ENCODE results near the gene DDX17.
A peak's percentile ranks its signal among the peaks of the same experiment; 100 is the strongest.
"Not testable (repeated sequence)": the region's sequence is repeated elsewhere in the genome, so short reads cannot be mapped to it uniquely, and the experiment has no call there.

DDX17 gene

GRCh38 chr22:38494498-38494897, 11.6 kb downstream of the DDX17 start:
- no peak for DNase-seq (ENCODE audit: insufficient read length, low spot score)

GRCh38 chr22:38491707-38492348, 14.3 kb downstream of the DDX17 start:
- no peak for DNase-seq (ENCODE audit: insufficient read length, low spot score)
- FAIRE-seq: no peak

More at GRCh38 chr22:38494498-38494897, 11.6 kb downstream of the DDX17 start:
- FAIRE-seq: no peak

GRCh38 chr22:38490915-38491314, 15.2 kb downstream of the DDX17 start:
- DNase-seq (ENCODE audit: insufficient read length, low spot score) (no peak), FAIRE-seq (no peak)

GRCh38 chr22:38490475-38490874, 15.6 kb downstream of the DDX17 start:
- DNase-seq (ENCODE audit: insufficient read length, low spot score): no peak
- FAIRE-seq: no peak

GRCh38 chr22:38489561-38490145, 16.5 kb downstream of the DDX17 start:
- no peak for FAIRE-seq

GRCh38 chr22:38489142-38489541, 17.0 kb downstream of the DDX17 start:
- no peak for FAIRE-seq
- DNase-seq (ENCODE audit: insufficient read length, low spot score): no peak

More at GRCh38 chr22:38489561-38490145, 16.5 kb downstream of the DDX17 start:
- no peak for DNase-seq (ENCODE audit: insufficient read length, low spot score)

- FAIRE-seq: no peak
- DNase-seq (ENCODE audit: insufficient read length, low spot score): no peak
These were observed 18.2 kb downstream of the DDX17 start for GRCh38 chr22:38487946-38488345.

- DNase-seq (ENCODE audit: insufficient read length, low spot score): no peak
- no peak for FAIRE-seq
These were observed 20.3 kb downstream of the DDX17 start for GRCh38 chr22:38485783-38486182.

- FAIRE-seq (no peak), DNase-seq (ENCODE audit: insufficient read length, low spot score) (no peak)
These were observed 21.9 kb downstream of the DDX17 start for GRCh38 chr22:38484244-38484643.

- DNase-seq (ENCODE audit: insufficient read length, low spot score): no peak
- FAIRE-seq: peak; percentile 35
These were observed 23.3 kb downstream of the DDX17 start for GRCh38 chr22:38482662-38483308.

GRCh38 chr22:38481871-38482332, 24.2 kb downstream of the DDX17 start:
- FAIRE-seq (no peak), DNase-seq (ENCODE audit: insufficient read length, low spot score) (no peak)

GRCh38 chr22:38481162-38481870, 24.8 kb downstream of the DDX17 start:
- FAIRE-seq (no peak), DNase-seq (ENCODE audit: insufficient read length, low spot score) (no peak)

GRCh38 chr22:38479096-38479837, 26.8 kb downstream of the DDX17 start:
- FAIRE-seq (peak; percentile 11), DNase-seq (ENCODE audit: insufficient read length, low spot score) (no peak)

GRCh38 chr22:38477585-38477984, 28.5 kb downstream of the DDX17 start:
- DNase-seq (ENCODE audit: insufficient read length, low spot score) (no peak), FAIRE-seq (no peak)

GRCh38 chr22:38474003-38474607, 32.0 kb downstream of the DDX17 start:
- FAIRE-seq (no peak), DNase-seq (ENCODE audit: insufficient read length, low spot score) (no peak)

GRCh38 chr22:38471237-38471636, 34.9 kb downstream of the DDX17 start:
- no peak for DNase-seq (ENCODE audit: insufficient read length, low spot score)
- no peak for FAIRE-seq

GRCh38 chr22:38470179-38470578, 35.9 kb downstream of the DDX17 start:
- DNase-seq (ENCODE audit: insufficient read length, low spot score); FAIRE-seq: not testable (repeated sequence)

- FAIRE-seq: no peak
- no peak for DNase-seq (ENCODE audit: insufficient read length, low spot score)
These were observed 36.8 kb downstream of the DDX17 start for GRCh38 chr22:38469306-38469781.

- no peak for FAIRE-seq
- DNase-seq (ENCODE audit: insufficient read length, low spot score): no peak
These were observed 37.4 kb downstream of the DDX17 start for GRCh38 chr22:38468443-38469305.
